Astrocyte (in vitro differentiated cells and primary cell): ENCODE measurements around the gene CADM4. TPM values are rescaled to one million over a fixed set of nuclear protein-coding genes. Genes with fewer than 3 reads are reported as not detected.

Experiments
- DNase-seq: peaks from one replicate; pipeline ENCODE4 v3.0.0-alpha.2; 2010; ENCODE audit warnings: low read depth
- FAIRE-seq: peaks from 2 replicates; lab custom pipeline; 2011; peaks lifted over from hg19 to GRCh38; lab: Jason Lieb, UNC
- H2AFZ ChIP-seq: 2 replicates; pipeline ENCODE4 v1.6.0; 2012; ENCODE audit warnings: low read depth, low read length, inconsistent platforms
- H3K27ac ChIP-seq: 2 replicates; pipeline ENCODE4 v1.5.1; 2011; ENCODE audit warnings: low read depth, low read length, inconsistent platforms
- H3K27me3 ChIP-seq: 2 replicates; pipeline ENCODE4 v1.6.0; 2011; ENCODE audit warnings: low read length, inconsistent platforms; ENCODE audit not compliant: insufficient read depth
- H3K36me3 ChIP-seq: 2 replicates; pipeline ENCODE4 v1.5.1; 2011; ENCODE audit warnings: low read length, inconsistent platforms; ENCODE audit not compliant: insufficient read depth
- H3K4me1 ChIP-seq: 2 replicates; pipeline ENCODE4 v1.5.1; 2011; ENCODE audit warnings: low read length, inconsistent platforms; ENCODE audit not compliant: insufficient read depth
- H3K4me2 ChIP-seq: 2 replicates; pipeline ENCODE4 v1.6.0; 2012; ENCODE audit warnings: low read length, inconsistent platforms
- H3K4me3 ChIP-seq: 2 replicates; pipeline ENCODE4 v1.5.1; 2011; ENCODE audit warnings: low read depth, mild to moderate bottlenecking, low read length, inconsistent platforms; ENCODE audit not compliant: insufficient read depth
- H3K79me2 ChIP-seq: 2 replicates; pipeline ENCODE4 v1.6.0; 2012; ENCODE audit warnings: mild to moderate bottlenecking, low read length, inconsistent platforms; ENCODE audit not compliant: insufficient read depth
- H3K9ac ChIP-seq: 2 replicates; pipeline ENCODE4 v1.6.0; 2012; ENCODE audit warnings: mild to moderate bottlenecking, low read length, inconsistent platforms
- H3K9me3 ChIP-seq: 2 replicates; pipeline ENCODE4 v1.5.1; 2012; ENCODE audit warnings: low read depth, mild to moderate bottlenecking, low read length, inconsistent platforms; ENCODE audit not compliant: insufficient read depth
- H4K20me1 ChIP-seq: 2 replicates; pipeline ENCODE4 v1.6.0; 2012; ENCODE audit warnings: low read length, inconsistent platforms; ENCODE audit not compliant: insufficient read depth
- H3K27ac Mint-ChIP-seq: one replicate; pipeline ENCODE4 v1.8.0; 2021; ENCODE audit warnings: mild to moderate bottlenecking, mixed read lengths; ENCODE audit not compliant: unreplicated experiment
- H3K27me3 Mint-ChIP-seq: one replicate; pipeline ENCODE4 v1.8.0; 2021; ENCODE audit warnings: low read depth, mixed read lengths; ENCODE audit not compliant: unreplicated experiment
- H3K36me3 Mint-ChIP-seq: one replicate; pipeline ENCODE4 v1.8.0; 2021; ENCODE audit warnings: low read depth, mixed read lengths; ENCODE audit not compliant: unreplicated experiment
- H3K4me1 Mint-ChIP-seq: one replicate; pipeline ENCODE4 v1.8.0; 2021; ENCODE audit warnings: low read depth, mixed read lengths; ENCODE audit not compliant: unreplicated experiment
- H3K4me3 Mint-ChIP-seq: one replicate; pipeline ENCODE4 v1.8.0; 2021; ENCODE audit warnings: mild to moderate bottlenecking, moderate library complexity, mixed read lengths; ENCODE audit not compliant: unreplicated experiment
- H3K9me3 Mint-ChIP-seq: one replicate; pipeline ENCODE4 v1.8.0; 2021; ENCODE audit warnings: mild to moderate bottlenecking, mixed read lengths; ENCODE audit not compliant: unreplicated experiment
- CTCF ChIP-seq: IDR thresholded peaks from 2 replicates; pipeline ENCODE4 v1.5.1; 2011; ENCODE audit warnings: low read depth, mild to moderate bottlenecking, inconsistent platforms, low read length, moderate library complexity; ENCODE audit not compliant: insufficient read depth
- EZH2 ChIP-seq: IDR thresholded peaks from 2 replicates; pipeline ENCODE4 v1.6.1; 2012; ENCODE audit warnings: mild to moderate bottlenecking, low read length, inconsistent platforms; ENCODE audit not compliant: insufficient read depth
- total RNA-seq: library from RNA; stranded (reverse); gene quantifications from 2 replicates; pipeline ENCODE4 v1.2.1, GENCODE V29; 2021

The CADM4 gene
- total RNA-seq, 1 donor from 2014 or later: 52.1 TPM

DNA sequence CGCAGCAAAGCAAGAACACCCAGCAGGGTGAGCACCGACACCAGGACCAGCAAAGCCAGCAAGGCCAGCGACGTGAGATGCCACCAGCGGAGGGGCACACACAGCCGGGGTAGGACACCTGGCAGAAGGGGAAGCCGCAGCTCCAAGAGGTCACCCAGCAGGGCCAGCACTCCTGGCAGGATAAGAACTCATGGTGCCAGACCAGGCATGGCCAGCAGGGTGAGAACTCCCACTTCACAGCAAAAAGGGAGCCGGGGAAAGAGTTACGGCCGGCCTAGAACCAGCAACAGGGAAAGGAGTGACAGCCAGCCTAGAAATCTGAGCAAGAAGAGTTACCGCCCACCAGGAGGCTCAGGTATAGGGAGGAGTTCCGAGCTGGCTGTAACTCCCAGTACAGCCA, 27.3 kb downstream of the CADM4 start:
- Histone ChIP-seq H3K9me3 (no peaks in the 10 kb centered on the region), H3K27ac (no peak overlapping the region), H3K4me3 (no peak overlapping the region), H3K36me3 (peaks cover 6% of the 10 kb centered on the region), H3K79me2 (peaks cover 84% of the 10 kb centered on the region), H3K27me3 (no peaks in the 10 kb centered on the region), H2AFZ (no peak overlapping the region), H3K4me1 (peaks cover 13% of the 10 kb centered on the region), H3K4me2 (no peak overlapping the region), H3K9ac (no peak overlapping the region), H4K20me1 (peaks cover 57% of the 10 kb centered on the region)
- H3K27me3 Mint-ChIP-seq: no peaks in the 10 kb centered on the region
- peaks cover 8% of the 10 kb centered on the region for H3K9me3 Mint-ChIP-seq
- H3K4me3 Mint-ChIP-seq: no peak overlapping the region
- FAIRE-seq (no peak), DNase-seq (no peak)
- peaks cover 6% of the 10 kb centered on the region for H3K4me1 Mint-ChIP-seq
- TF ChIP-seq EZH2: no peak
- no peak for TF ChIP-seq CTCF
- H3K27ac Mint-ChIP-seq: no peak overlapping the region
- peaks cover 37% of the 10 kb centered on the region for H3K36me3 Mint-ChIP-seq

- peak within 1 kb of the TSS; percentile 50 for H3K9ac ChIP-seq
- no peak within 1 kb of the TSS for H3K27ac Mint-ChIP-seq
- peaks cover 54% of the 10 kb centered on the region for H4K20me1 ChIP-seq
- H2AFZ ChIP-seq: no peak within 1 kb of the TSS
- H3K4me3 ChIP-seq: no peak within 1 kb of the TSS
- no peaks in the 10 kb centered on the region for H3K27me3 Mint-ChIP-seq
- H3K9me3 ChIP-seq: no peaks in the 10 kb centered on the region
- H3K36me3 Mint-ChIP-seq: peaks cover 37% of the 10 kb centered on the region
- TF ChIP-seq EZH2 (no peak), CTCF (no peak)
- no peaks in the 10 kb centered on the region for H3K27me3 ChIP-seq
- H3K79me2 ChIP-seq: peaks cover 78% of the 10 kb centered on the region
- DNase-seq (no peak), FAIRE-seq (no peak)
- H3K36me3 ChIP-seq: peaks cover 6% of the 10 kb centered on the region
- H3K9me3 Mint-ChIP-seq: peaks cover 8% of the 10 kb centered on the region
- peak within 1 kb of the TSS; percentile 48 for H3K27ac ChIP-seq
- H3K4me2 ChIP-seq: no peak within 1 kb of the TSS
- no peak within 1 kb of the TSS for H3K4me3 Mint-ChIP-seq
- H3K4me1 ChIP-seq: peaks cover 13% of the 10 kb centered on the region
- peaks cover 6% of the 10 kb centered on the region for H3K4me1 Mint-ChIP-seq
These were observed 27.9 kb downstream of the CADM4 start, which contains the start of gene SRRM5 for GRCh38 chr19:43611788-43612187. Gene SRRM5 (plus strand): TSS chr19:43612088. CDS start chr19:43612122, 34 bp downstream.

- Histone ChIP-seq H3K36me3 (peaks cover 6% of the 10 kb centered on the region), H4K20me1 (peaks cover 48% of the 10 kb centered on the region), H3K4me1 (peaks cover 13% of the 10 kb centered on the region), H2AFZ (no peak overlapping the region), H3K27ac (peak overlapping the region; percentile 48), H3K9ac (peak overlapping the region; percentile 50), H3K27me3 (no peaks in the 10 kb centered on the region), H3K4me2 (no peak overlapping the region), H3K79me2 (peaks cover 65% of the 10 kb centered on the region), H3K4me3 (no peak overlapping the region), H3K9me3 (no peaks in the 10 kb centered on the region)
- Mint-ChIP-seq H3K36me3 (peaks cover 37% of the 10 kb centered on the region), H3K27ac (no peak overlapping the region), H3K4me1 (peaks cover 6% of the 10 kb centered on the region), H3K9me3 (peaks cover 8% of the 10 kb centered on the region), H3K27me3 (no peaks in the 10 kb centered on the region), H3K4me3 (no peak overlapping the region)
- FAIRE-seq: no peak
- DNase-seq: no peak
- no peak for TF ChIP-seq CTCF
- TF ChIP-seq EZH2: no peak
These were observed 29.2 kb downstream of the CADM4 start for GRCh38 chr19:43610493-43610892.
